Sigmoid colon (tissue), 7 donors: ENCODE measurements around the gene IRF2. TPM values are rescaled to one million over a fixed set of nuclear protein-coding genes. Genes with fewer than 3 reads are reported as not detected.

Experiments used
- DNase-seq: peaks from one replicate; pipeline ENCODE4 v3.0.0-alpha.2; 2019
- H3K27ac ChIP-seq, 4 donors: fragments of 200-600 bp; sonication (generic); one replicate each; pipeline ENCODE4 v1.5.1; 2016 to 2019; ENCODE audit warnings: mild to moderate bottlenecking in 1 of 4
- H3K27me3 ChIP-seq, 3 donors: fragments of 200-600 bp; sonication (generic); one replicate each; pipeline ENCODE4 v1.5.1; 2019; ENCODE audit warnings: mild to moderate bottlenecking in 1 of 3
- H3K36me3 ChIP-seq, 4 donors: fragments of 200-600 bp; sonication (generic); one replicate each; pipeline ENCODE4 v1.5.1; 2016 to 2019
- H3K4me1 ChIP-seq, 4 donors: fragments of 200-600 bp; sonication (generic); one replicate each; pipeline ENCODE4 v1.5.1; 2017 to 2019
- H3K4me3 ChIP-seq, 4 donors: fragments of 200-600 bp; sonication (generic); one replicate each; pipeline ENCODE4 v1.5.1; 2017 to 2019; ENCODE audit warnings: mild to moderate bottlenecking in 2 of 4, moderate library complexity in 1 of 4
- H3K9me3 ChIP-seq, 4 donors: fragments of 200-600 bp in 3 of 4; sonication (generic) in 3 of 4; one replicate each; pipeline versions ENCODE4 v1.5.1 to v1.6.1; 2013 to 2019
- EP300 ChIP-seq, 4 donors: sonication (generic); formaldehyde crosslinking; IDR thresholded peaks; one replicate each; pipeline ENCODE4 v1.6.1; 2017; ENCODE audit warnings: antibody characterized with exemption in 4 of 4
- POLR2A ChIP-seq, 2 donors: fragments of 450-650 bp; IDR thresholded peaks; one replicate each; pipeline ENCODE4 v1.6.1; 2016; ENCODE audit warnings: antibody characterized with exemption in 2 of 2, mild to moderate bottlenecking in 2 of 2, moderate library complexity in 2 of 2
- POLR2AphosphoS5 ChIP-seq, 4 donors: sonication (generic); formaldehyde crosslinking; IDR thresholded peaks; one replicate each; pipeline ENCODE4 v1.6.1; 2017; ENCODE audit warnings: antibody characterized with exemption in 4 of 4
- WGBS, 2 donors: extraction: QIAGEN DNeasy Blood & Tissue Kit; methylation state at CpG; one replicate each; pipeline ENCODE4 v1.1.7; 2013; 5-methylcytosine and 5-hydroxymethylcytosine counted together
- intact Hi-C: fragments of 100-400 bp; cut with DNase I; formaldehyde crosslinking; loops from one replicate; pipeline ENCODE4 v1.15.1; 2023
- polyA plus RNA-seq, 3 donors: library from polyadenylated mRNA; stranded (reverse); fragments of 200-250 nt; gene quantifications; one replicate each; pipeline ENCODE4 v1.2.3, GENCODE V29; 2013
- total RNA-seq, 4 donors: library from RNA; depleted of rRNA; stranded (reverse); fragments of >200 nt; gene quantifications; one replicate each; pipeline ENCODE4 v1.1.0, GENCODE V29; 2016
- TF ChIP-seq, protein P1 (sequence below), 4 experiments: fragments of 450-650 bp in 3 of 4; fragments of 200-600 bp in 1 of 4; IDR thresholded peaks; one replicate each; pipeline ENCODE4 v1.5.1; 2016 to 2019; ENCODE audit warnings: antibody characterized with exemption in 4 of 4, mild to moderate bottlenecking in 3 of 4, moderate library complexity in 2 of 4
- donor health status: healthy with polysubstance abuse.
- donor health status: Bipolar disorder and iron deficiency.
- donor health status: healthy.

IRF2 gene
- total and polyA plus RNA-seq, 7 donors = 27.6 to 41.8 (median 31.9) TPM

DNA sequence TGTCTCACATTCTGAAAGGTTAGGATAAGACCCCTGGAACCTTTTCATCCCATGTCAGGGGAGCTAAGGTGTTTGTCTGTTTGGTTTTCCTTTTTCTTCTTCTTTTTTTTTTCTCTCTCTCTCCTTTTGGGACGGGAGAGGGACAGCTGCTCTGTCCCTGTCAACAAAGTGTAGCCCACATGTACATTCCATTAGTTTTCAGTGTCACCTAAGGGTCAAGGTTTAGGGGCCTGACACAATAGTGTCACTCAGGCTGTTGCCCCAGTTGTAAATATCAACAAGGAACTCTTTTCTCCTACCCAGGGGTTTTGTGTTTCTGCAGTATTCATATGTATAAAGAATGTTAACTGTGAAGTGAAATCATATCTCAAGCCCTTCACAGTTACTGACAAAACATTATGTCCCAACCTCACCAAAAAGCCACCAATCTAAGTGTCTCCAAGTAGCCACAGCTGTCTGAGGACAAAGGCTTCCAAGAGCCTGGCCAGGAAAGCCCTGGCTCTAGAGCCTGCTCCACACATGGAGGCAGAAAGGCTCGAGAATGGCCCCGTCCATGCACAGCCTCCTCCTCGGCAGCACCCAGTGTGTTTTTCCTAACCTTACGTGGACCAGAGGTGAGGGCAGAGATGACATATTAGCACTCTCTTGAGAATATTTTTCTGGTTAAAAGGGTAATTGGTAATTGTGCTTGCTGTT is 9.4 kb downstream of the IRF2 start:
- no peak overlapping the region for H3K27ac ChIP-seq
- TF ChIP-seq, protein P1, sequence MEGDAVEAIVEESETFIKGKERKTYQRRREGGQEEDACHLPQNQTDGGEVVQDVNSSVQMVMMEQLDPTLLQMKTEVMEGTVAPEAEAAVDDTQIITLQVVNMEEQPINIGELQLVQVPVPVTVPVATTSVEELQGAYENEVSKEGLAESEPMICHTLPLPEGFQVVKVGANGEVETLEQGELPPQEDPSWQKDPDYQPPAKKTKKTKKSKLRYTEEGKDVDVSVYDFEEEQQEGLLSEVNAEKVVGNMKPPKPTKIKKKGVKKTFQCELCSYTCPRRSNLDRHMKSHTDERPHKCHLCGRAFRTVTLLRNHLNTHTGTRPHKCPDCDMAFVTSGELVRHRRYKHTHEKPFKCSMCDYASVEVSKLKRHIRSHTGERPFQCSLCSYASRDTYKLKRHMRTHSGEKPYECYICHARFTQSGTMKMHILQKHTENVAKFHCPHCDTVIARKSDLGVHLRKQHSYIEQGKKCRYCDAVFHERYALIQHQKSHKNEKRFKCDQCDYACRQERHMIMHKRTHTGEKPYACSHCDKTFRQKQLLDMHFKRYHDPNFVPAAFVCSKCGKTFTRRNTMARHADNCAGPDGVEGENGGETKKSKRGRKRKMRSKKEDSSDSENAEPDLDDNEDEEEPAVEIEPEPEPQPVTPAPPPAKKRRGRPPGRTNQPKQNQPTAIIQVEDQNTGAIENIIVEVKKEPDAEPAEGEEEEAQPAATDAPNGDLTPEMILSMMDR (IDR thresholded peaks at IDR 0.05) = no peak
- TF ChIP-seq POLR2A (IDR thresholded peaks at IDR 0.05) = no peak
- TF ChIP-seq POLR2AphosphoS5 (IDR thresholded peaks at IDR 0.05) = no peak
- no peak for TF ChIP-seq EP300 (IDR thresholded peaks at IDR 0.05)

DNA sequence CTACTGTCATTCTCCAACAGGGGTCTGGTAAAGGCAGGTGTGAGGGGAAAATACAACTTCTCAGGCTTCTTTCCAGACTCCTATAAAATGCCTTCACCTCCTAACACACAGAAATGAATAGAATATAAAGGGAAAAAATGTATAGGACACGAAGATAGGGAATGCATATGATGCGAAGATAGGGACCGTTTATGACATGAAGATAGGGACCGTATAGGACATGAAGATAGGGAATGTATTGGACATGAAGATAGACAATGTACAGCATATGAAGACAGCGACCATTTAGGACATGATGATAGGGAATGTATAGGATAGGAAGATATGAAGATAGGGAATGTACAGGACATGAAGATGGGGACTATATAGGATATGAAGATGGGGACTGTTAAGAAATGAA is 10.5 kb downstream of the IRF2 start:
- DNase-seq = no peak
- WGBS, 2 donors = 96 to 98% methylated on average over 5 of the region's 5 CpGs
- no peak overlapping the region for H3K27ac ChIP-seq
- H3K4me3 ChIP-seq = no peak overlapping the region
- no peaks in the 10 kb centered on the region for H3K36me3 ChIP-seq
- no peaks in the 10 kb centered on the region for H3K9me3 ChIP-seq
- no peaks in the 10 kb centered on the region for H3K27me3 ChIP-seq
- peaks cover 0 to 30% (median 13%) of the 10 kb centered on the region in 4 donors for H3K4me1 ChIP-seq
- intact Hi-C loops = no loop called here
- TF ChIP-seq POLR2AphosphoS5 (IDR thresholded peaks at IDR 0.05) (no peak), EP300 (IDR thresholded peaks at IDR 0.05) (no peak), POLR2A (IDR thresholded peaks at IDR 0.05) (no peak)
- TF ChIP-seq, protein P1 (IDR thresholded peaks at IDR 0.05) = no peak

More for the DNA sequence above, 9.4 kb downstream of the IRF2 start:
- Histone ChIP-seq H3K9me3 (no peaks in the 10 kb centered on the region), H3K4me1 (peaks cover 0 to 36% (median 16%) of the 10 kb centered on the region in 4 donors), H3K4me3 (no peak overlapping the region), H3K36me3 (no peaks in the 10 kb centered on the region), H3K27me3 (no peaks in the 10 kb centered on the region)
- 79 to 91% methylated on average over 5 of the region's 5 CpGs for WGBS, 2 donors
- DNase-seq = no peak
- intact Hi-C loops = no loop called here

DNA sequence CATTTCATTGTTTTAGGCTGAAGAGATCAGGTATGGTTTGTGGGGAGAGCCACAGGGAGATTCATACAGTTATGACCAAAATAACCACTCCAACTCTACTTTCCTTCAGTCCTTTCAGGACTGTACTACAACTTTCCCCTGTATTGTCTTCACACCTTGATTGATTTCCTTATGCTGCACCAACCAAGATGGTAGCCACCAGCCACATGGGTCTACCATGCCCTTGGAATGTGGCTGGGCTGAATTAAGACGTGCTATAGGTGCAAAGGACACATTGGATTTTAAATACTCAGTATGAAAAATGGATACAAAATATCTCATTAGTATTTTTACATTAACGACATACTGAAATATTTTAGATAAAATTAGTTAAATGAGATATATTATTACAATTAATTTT is 11.2 kb downstream of the IRF2 start:
- Histone ChIP-seq H3K9me3 (no peaks in the 10 kb centered on the region), H3K4me3 (no peak overlapping the region), H3K27ac (no peak overlapping the region), H3K36me3 (no peaks in the 10 kb centered on the region), H3K4me1 (peaks cover 0 to 30% (median 11%) of the 10 kb centered on the region in 4 donors), H3K27me3 (no peaks in the 10 kb centered on the region)
- 97 to 98% methylated on average over 2 of the region's 2 CpGs for WGBS, 2 donors
- intact Hi-C loops = no loop called here
- no peak for DNase-seq
- TF ChIP-seq, protein P1 (IDR thresholded peaks at IDR 0.05) = no peak
- TF ChIP-seq EP300 (IDR thresholded peaks at IDR 0.05) (no peak), POLR2A (IDR thresholded peaks at IDR 0.05) (no peak), POLR2AphosphoS5 (IDR thresholded peaks at IDR 0.05) (no peak)

DNA sequence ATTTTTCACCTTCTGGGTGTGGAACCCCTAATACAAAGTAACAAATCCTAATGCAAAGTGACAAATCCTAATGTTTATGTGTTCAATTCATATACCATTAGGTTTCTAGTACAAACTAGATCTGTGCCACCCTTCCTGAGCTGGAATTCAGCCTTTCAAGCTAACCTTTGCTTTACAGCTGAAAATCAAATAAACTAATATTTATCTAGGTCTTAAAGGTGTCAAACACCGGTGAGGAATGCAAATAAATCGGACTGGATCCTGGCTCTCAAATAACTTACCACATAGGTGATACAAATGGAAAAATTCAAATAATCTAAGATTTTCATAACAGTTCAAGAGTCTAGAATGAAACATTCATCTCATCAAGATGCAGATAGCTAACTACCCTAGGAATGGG is 11.6 kb downstream of the IRF2 start:
- no peak overlapping the region for H3K27ac ChIP-seq
- H3K4me1 ChIP-seq = peaks cover 0 to 35% (median 16%) of the 10 kb centered on the region in 4 donors
- intact Hi-C loops = no loop called here
- TF ChIP-seq POLR2AphosphoS5 (IDR thresholded peaks at IDR 0.05) (no peak), EP300 (IDR thresholded peaks at IDR 0.05) (no peak)
- DNase-seq = no peak
- no peaks in the 10 kb centered on the region for H3K36me3 ChIP-seq
- WGBS, 2 donors = 12 to 67% methylated on average over 2 of the region's 2 CpGs
- H3K4me3 ChIP-seq = no peak overlapping the region
- no peaks in the 10 kb centered on the region for H3K27me3 ChIP-seq
- H3K9me3 ChIP-seq = no peaks in the 10 kb centered on the region

DNA sequence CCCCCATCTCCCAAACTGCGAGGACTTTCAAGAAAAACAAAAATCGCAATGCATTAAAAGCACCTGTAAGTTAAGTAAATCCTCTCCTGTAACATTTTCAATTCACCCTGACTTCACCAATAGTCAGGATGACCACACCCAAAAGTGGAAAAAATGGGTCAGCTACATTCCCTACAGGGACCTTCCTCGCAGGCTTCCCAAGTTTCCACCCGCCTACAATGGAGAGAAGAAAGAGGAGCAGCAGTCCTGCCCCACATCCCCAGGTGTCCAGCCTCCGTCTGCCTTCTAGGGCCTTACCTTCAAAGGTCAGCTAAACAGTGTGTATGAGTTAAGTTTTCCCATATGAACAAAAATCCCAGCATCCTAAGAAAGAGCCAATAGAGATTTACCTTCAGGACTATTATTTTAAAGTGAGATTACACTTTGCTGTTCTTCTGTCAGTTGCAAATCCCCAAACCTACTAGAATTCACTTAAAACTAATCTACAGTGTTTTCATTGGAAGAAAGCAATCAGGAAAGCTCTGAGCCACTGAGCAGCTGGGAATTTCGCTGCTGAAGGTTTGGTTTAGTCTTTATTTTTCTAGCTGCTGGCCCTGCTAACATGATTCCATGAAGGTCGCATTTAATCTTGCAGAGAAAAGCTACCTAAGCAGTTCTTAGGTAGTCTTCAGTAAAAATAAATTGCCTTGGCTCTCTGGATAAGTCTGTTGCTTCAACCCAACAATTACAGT is 12.5 kb downstream of the IRF2 start:
- Histone ChIP-seq H3K4me1 (peaks cover 0 to 36% (median 16%) of the 10 kb centered on the region in 4 donors), H3K9me3 (no peaks in the 10 kb centered on the region), H3K4me3 (no peak overlapping the region), H3K27ac (no peak overlapping the region), H3K36me3 (no peaks in the 10 kb centered on the region), H3K27me3 (no peaks in the 10 kb centered on the region)
- WGBS, 2 donors = 88 to 94% methylated on average over 7 of the region's 7 CpGs
- intact Hi-C loops = no loop called here
- TF ChIP-seq POLR2AphosphoS5 (IDR thresholded peaks at IDR 0.05) (no peak), EP300 (IDR thresholded peaks at IDR 0.05) (no peak), POLR2A (IDR thresholded peaks at IDR 0.05) (no peak)
- TF ChIP-seq, protein P1 (IDR thresholded peaks at IDR 0.05) = no peak
- DNase-seq = no peak
